IPS DF 6.9 (cell line): ENCODE data around the gene HOPX.
A peak's percentile ranks its signal among the peaks of the same experiment; 100 is the strongest.
"Not testable (repeated sequence)": the region's sequence is repeated elsewhere in the genome, so short reads cannot be mapped to it uniquely, and the experiment has no call there.

Experiments
- DNase-seq: peaks from one replicate; pipeline ENCODE4 v3.0.0-alpha.2; 2013; ENCODE audit warnings: low read depth, low spot score
- H3K27ac ChIP-seq: one replicate; pipeline ENCODE4 v1.5.1; 2013; ENCODE audit warnings: low read length, control low read depth
- H3K27me3 ChIP-seq: 2 replicates; pipeline ENCODE4 v1.6.1; 2013; ENCODE audit warnings: mild to moderate bottlenecking, low read length; ENCODE audit not compliant: control insufficient read depth, insufficient read depth
- H3K36me3 ChIP-seq: 2 replicates; pipeline ENCODE4 v1.6.1; 2013; ENCODE audit warnings: low read length; ENCODE audit not compliant: control insufficient read depth, insufficient read depth
- H3K4me1 ChIP-seq: 2 replicates; pipeline ENCODE4 v1.6.1; 2013; ENCODE audit warnings: low read length; ENCODE audit not compliant: control insufficient read depth, insufficient read depth
- H3K4me3 ChIP-seq: 2 replicates; pipeline ENCODE4 v1.5.1; 2013; ENCODE audit warnings: mild to moderate bottlenecking, low read length
- H3K9me3 ChIP-seq: 2 replicates; pipeline ENCODE4 v1.6.1; 2013; ENCODE audit warnings: low read length, inconsistent platforms; ENCODE audit not compliant: control insufficient read depth, insufficient read depth
- whole genome bisulfite sequencing: extraction: QIAGEN DNeasy Blood & Tissue Kit; methylation state at CpG from one replicate; pipeline ENCODE4 v1.1.7; 2013; ENCODE audit warnings: mixed read lengths, missing lambda C conversion rate; ENCODE audit not compliant: insufficient read length, insufficient coverage; 5-methylcytosine and 5-hydroxymethylcytosine counted together

HOPX gene

GRCh38 chr4:56671373-56671772 is 9.7 kb downstream of the HOPX start:
- no peak overlapping the region for H3K27ac ChIP-seq
- H3K4me1 ChIP-seq = no peaks in the 10 kb centered on the region
- WGBS = no CpG with 5 or more reads among the region's 1 CpG
- H3K4me3 ChIP-seq = no peak overlapping the region
- H3K9me3 ChIP-seq = no peaks in the 10 kb centered on the region
- no peak for DNase-seq
- H3K27me3 ChIP-seq = no peaks in the 10 kb centered on the region
- no peaks in the 10 kb centered on the region for H3K36me3 ChIP-seq

GRCh38 chr4:56668267-56668666 is 12.8 kb downstream of the HOPX start:
- H3K27ac ChIP-seq = no peak overlapping the region
- H3K9me3 ChIP-seq = no peaks in the 10 kb centered on the region
- no peak for DNase-seq
- no peaks in the 10 kb centered on the region; the same call in 1 of the 2 replicates for H3K4me1 ChIP-seq
- no peaks in the 10 kb centered on the region for H3K27me3 ChIP-seq
- 100% methylated on average over 1 of the region's 4 CpGs for WGBS
- no peaks in the 10 kb centered on the region for H3K36me3 ChIP-seq
- H3K4me3 ChIP-seq = no peak overlapping the region

- H3K27me3 ChIP-seq, H3K27ac ChIP-seq, DNase-seq, H3K4me3 ChIP-seq, H3K9me3 ChIP-seq, H3K4me1 ChIP-seq, H3K36me3 ChIP-seq: not testable (repeated sequence)
- no CpG with 5 or more reads among the region's 1 CpG for WGBS
Observed at GRCh38 chr4:56667396-56667795, 13.7 kb downstream of the HOPX start.

GRCh38 chr4:56666279-56666678 is 14.8 kb downstream of the HOPX start:
- no peaks in the 10 kb centered on the region for H3K9me3 ChIP-seq
- WGBS = no CpG with 5 or more reads among the region's 2 CpGs
- no peaks in the 10 kb centered on the region for H3K36me3 ChIP-seq
- no peak overlapping the region for H3K4me3 ChIP-seq
- peaks cover 1% of the 10 kb centered on the region; the same call in 1 of the 2 replicates for H3K27me3 ChIP-seq
- peaks cover 1% of the 10 kb centered on the region for H3K4me1 ChIP-seq
- no peak overlapping the region for H3K27ac ChIP-seq
- DNase-seq = no peak

- DNase-seq = no peak
- no CpG with 5 or more reads among the region's 5 CpGs for WGBS
- H3K4me3 ChIP-seq = no peak overlapping the region
- H3K36me3 ChIP-seq = no peaks in the 10 kb centered on the region
- H3K27me3 ChIP-seq = peaks cover 1% of the 10 kb centered on the region; the same call in 1 of the 2 replicates
- no peak overlapping the region for H3K27ac ChIP-seq
- peaks cover 1% of the 10 kb centered on the region for H3K4me1 ChIP-seq
- H3K9me3 ChIP-seq = no peaks in the 10 kb centered on the region
Observed at GRCh38 chr4:56665781-56666180, 15.3 kb downstream of the HOPX start.

GRCh38 chr4:56662782-56663468 is 18.2 kb downstream of the HOPX start:
- Histone ChIP-seq H3K27me3 (peaks cover 8% of the 10 kb centered on the region; the same call in 1 of the 2 replicates), H3K27ac (no peak overlapping the region), H3K36me3 (no peaks in the 10 kb centered on the region), H3K4me1 (peaks cover 1% of the 10 kb centered on the region), H3K9me3 (no peaks in the 10 kb centered on the region), H3K4me3 (no peak overlapping the region)
- DNase-seq = no peak
- WGBS = no CpG with 5 or more reads among the region's 3 CpGs

GRCh38 chr4:56659946-56660345 is 21.1 kb downstream of the HOPX start:
- no CpG with 5 or more reads among the region's 1 CpG for WGBS
- H3K9me3 ChIP-seq = no peaks in the 10 kb centered on the region
- H3K27me3 ChIP-seq = peaks cover 36% of the 10 kb centered on the region
- H3K4me1 ChIP-seq = peaks cover 4% of the 10 kb centered on the region
- H3K36me3 ChIP-seq = no peaks in the 10 kb centered on the region
- no peak overlapping the region for H3K4me3 ChIP-seq
- no peak overlapping the region for H3K27ac ChIP-seq
- no peak for DNase-seq

- H3K27ac ChIP-seq = no peak overlapping the region
- H3K27me3 ChIP-seq = peaks cover 51% of the 10 kb centered on the region
- peaks cover 4% of the 10 kb centered on the region for H3K4me1 ChIP-seq
- DNase-seq = no peak
- H3K4me3 ChIP-seq = no peak overlapping the region
- WGBS = no CpG with 5 or more reads among the region's 3 CpGs
- H3K9me3 ChIP-seq = no peaks in the 10 kb centered on the region
- no peaks in the 10 kb centered on the region for H3K36me3 ChIP-seq
Observed at GRCh38 chr4:56658528-56658927, 22.6 kb downstream of the HOPX start.

GRCh38 chr4:56657818-56658217 is 23.3 kb downstream of the HOPX start:
- Histone ChIP-seq H3K27ac (no peak overlapping the region), H3K4me3 (no peak overlapping the region), H3K27me3 (peaks cover 49% of the 10 kb centered on the region), H3K4me1 (peaks cover 2% of the 10 kb centered on the region; the same call in 1 of the 2 replicates), H3K36me3 (no peaks in the 10 kb centered on the region), H3K9me3 (no peaks in the 10 kb centered on the region)
- DNase-seq = no peak
- no CpG with 5 or more reads among the region's 4 CpGs for WGBS

- Histone ChIP-seq H3K36me3 (no peaks in the 10 kb centered on the region), H3K9me3 (no peaks in the 10 kb centered on the region), H3K4me1 (peaks cover 2% of the 10 kb centered on the region; the same call in 1 of the 2 replicates), H3K27me3 (peaks cover 52% of the 10 kb centered on the region), H3K4me3 (no peak overlapping the region), H3K27ac (no peak overlapping the region)
- WGBS = no CpG with 5 or more reads among the region's 3 CpGs
- no peak for DNase-seq
Observed at GRCh38 chr4:56657128-56657527, 24.0 kb downstream of the HOPX start.

GRCh38 chr4:56656346-56656643 is 24.8 kb downstream of the HOPX start:
- Histone ChIP-seq H3K9me3 (no peaks in the 10 kb centered on the region), H3K4me1 (peaks cover 2% of the 10 kb centered on the region; the same call in 1 of the 2 replicates), H3K4me3 (peak overlapping the region; percentile 45; the same call in 1 of the 2 replicates), H3K27me3 (peaks cover 52% of the 10 kb centered on the region), H3K27ac (no peak overlapping the region), H3K36me3 (no peaks in the 10 kb centered on the region)
- no peak for DNase-seq
- no CpG with 5 or more reads among the region's 19 CpGs for WGBS
